GM12878 (cell line): ENCODE measurements around the gene ASCC1. TPM values are rescaled to one million over a fixed set of nuclear protein-coding genes. Genes with fewer than 3 reads are reported as not detected.

Experiments
- ATAC-seq: fragments of 200-7000 bp; cut with Tn5 transposase; 3 replicates; pipeline ENCODE4 v1.9.1; 2020; ENCODE audit warnings: mild to moderate bottlenecking, moderate library complexity
- BruUV-seq: library from RNA; stranded (reverse); fragments of 400-500 nt; replicated peaks from 2 replicates; lab custom pipeline; 2021; lab: Mats Ljungman, UMichigan
- CTCF ChIA-PET: fragments of 300-600 bp; sonication (Branson Sonifier 250); formaldehyde crosslinking; extraction: SDS; loops from one replicate; lab custom pipeline; 2021; ENCODE audit warnings: inconsistent platforms; lab: Yijun Ruan, JAX
- POLR2A ChIA-PET: fragments of 350-600 bp; formaldehyde crosslinking; extraction: SDS; loops from one replicate; lab custom pipeline; 2021; ENCODE audit warnings: inconsistent platforms; lab: Charles Lee
- RAD21 ChIA-PET: fragments of 300-600 bp; sonication (Branson Sonifier 250); formaldehyde crosslinking; loops from one replicate; lab custom pipeline; 2023; ENCODE audit warnings: antibody characterized with exemption; ENCODE audit not compliant: unreplicated experiment; lab: Charles Lee
- SMC1A ChIA-PET: fragments of 300-600 bp; sonication (Branson Sonifier 250); formaldehyde crosslinking; loops from one replicate; lab custom pipeline; 2023; ENCODE audit not compliant: unreplicated experiment, uncharacterized antibody; lab: Charles Lee
- DNase-seq: peaks from one replicate; pipeline ENCODE4 v3.0.0-alpha.2; 2011; ENCODE audit warnings: low read depth, low spot score
- FAIRE-seq: peaks from 3 replicates; lab custom pipeline; 2011; peaks lifted over from hg19 to GRCh38; lab: Jason Lieb, UNC
- H2AFZ ChIP-seq: 2 replicates; pipeline ENCODE4 v1.6.0; 2011; ENCODE audit warnings: low read depth, low read length, control low read depth; ENCODE audit not compliant: control insufficient read depth
- H3K27ac ChIP-seq: 2 replicates; pipeline ENCODE4 v1.5.1; 2011; ENCODE audit warnings: control low read depth; ENCODE audit not compliant: control insufficient read depth, insufficient read depth
- H3K27me3 ChIP-seq, 2 experiments: replicated peaks in 1 of 2; 2 replicates each; pipeline versions ENCODE4 v1.6.0 to v1.6.1; 2011; ENCODE audit warnings: low read length in 1 of 2; ENCODE audit not compliant: control insufficient read depth in 2 of 2, insufficient read depth in 2 of 2
- H3K36me3 ChIP-seq, 2 experiments: 2 replicates each; pipeline ENCODE4 v1.5.1; 2011; ENCODE audit warnings: low read length in 1 of 2; ENCODE audit not compliant: control insufficient read depth in 2 of 2, insufficient read depth in 2 of 2
- H3K4me1 ChIP-seq: 2 replicates; pipeline ENCODE4 v1.6.1; 2011; ENCODE audit warnings: mild to moderate bottlenecking, low read length, moderate library complexity, mixed read lengths; ENCODE audit not compliant: control insufficient read depth, insufficient read depth
- H3K4me2 ChIP-seq: 2 replicates; pipeline ENCODE4 v1.6.0; 2011; ENCODE audit warnings: control low read depth; ENCODE audit not compliant: control insufficient read depth, insufficient read depth
- H3K4me3 ChIP-seq: fragments of 200-600 bp; sonication (generic); 2 replicates; pipeline ENCODE4 v1.5.1; 2016
- H3K79me2 ChIP-seq: 2 replicates; pipeline ENCODE4 v1.6.0; 2011; ENCODE audit warnings: low read length; ENCODE audit not compliant: control insufficient read depth, insufficient read depth
- H3K9ac ChIP-seq: 2 replicates; pipeline ENCODE4 v1.8.0; 2011; ENCODE audit warnings: low read length, control low read depth, mixed read lengths; ENCODE audit not compliant: control insufficient read depth, insufficient read depth
- H3K9me3 ChIP-seq: replicated peaks from 3 replicates; pipeline ENCODE4 v1.5.1; 2011; ENCODE audit warnings: mild to moderate bottlenecking, low read length; ENCODE audit not compliant: control insufficient read depth, insufficient read depth
- H4K20me1 ChIP-seq: 2 replicates; pipeline ENCODE4 v1.6.0; 2011; ENCODE audit not compliant: control insufficient read depth, insufficient read depth
- BCL11A ChIP-seq: IDR thresholded peaks from 2 replicates; pipeline ENCODE4 v1.6.1; 2011; ENCODE audit warnings: low read depth, low read length
- EGR1 ChIP-seq, 2 experiments: IDR thresholded peaks; 1 replicate in 1 of 2; 2 replicates in 1 of 2; pipeline ENCODE4 v1.6.1; 2011 to 2012; ENCODE audit warnings: low read depth in 2 of 2, low read length in 2 of 2, borderline replicate concordance in 1 of 2, mild to moderate bottlenecking in 1 of 2, moderate library complexity in 1 of 2
- GATAD2B ChIP-seq: fragments of 450-650 bp; conservative IDR thresholded peaks from 2 replicates; pipeline ENCODE4 v1.6.1; 2017; ENCODE audit warnings: low read depth, mild to moderate bottlenecking, moderate library complexity
- IKZF1 ChIP-seq: fragments of 450-650 bp; conservative IDR thresholded peaks from 2 replicates; pipeline ENCODE4 v1.6.1; 2017; ENCODE audit warnings: antibody characterized with exemption, mild to moderate bottlenecking
- IKZF2 ChIP-seq, 2 experiments: fragments of 450-650 bp; IDR thresholded peaks; 2 replicates each; pipeline ENCODE4 v1.6.1; 2017; ENCODE audit warnings: mild to moderate bottlenecking in 2 of 2, moderate library complexity in 2 of 2
- NR2C2 ChIP-seq: IDR thresholded peaks from 2 replicates; pipeline ENCODE4 v1.6.1; 2011; ENCODE audit warnings: borderline replicate concordance, low read depth; ENCODE audit not compliant: control insufficient read depth, insufficient read length
- POLR2A ChIP-seq: IDR thresholded peaks from 2 replicates; pipeline ENCODE4 v1.6.1; 2011; ENCODE audit warnings: low read depth, mild to moderate bottlenecking, low read length
- RUNX3 ChIP-seq: IDR thresholded peaks from 2 replicates; pipeline ENCODE4 v1.6.1; 2012; ENCODE audit warnings: low read length, inconsistent platforms
- SREBF1 ChIP-seq: IDR thresholded peaks from 2 replicates; pipeline ENCODE4 v1.6.1; 2012; ENCODE audit warnings: mild to moderate bottlenecking, low read length
- TAF1 ChIP-seq: IDR thresholded peaks from 2 replicates; pipeline ENCODE4 v1.6.1; 2011; ENCODE audit warnings: mild to moderate bottlenecking, low read depth, low read length, borderline replicate concordance
- TCF12 ChIP-seq: IDR thresholded peaks from 2 replicates; pipeline ENCODE4 v1.6.1; 2011; ENCODE audit warnings: low read depth, mild to moderate bottlenecking, low read length
- ZNF207 ChIP-seq: fragments of 450-650 bp; IDR thresholded peaks from 2 replicates; pipeline ENCODE4 v1.6.1; 2014; ENCODE audit warnings: antibody characterized with exemption, mild to moderate bottlenecking, borderline replicate concordance
- ZNF274 ChIP-seq: IDR thresholded peaks from one replicate; pipeline ENCODE4 v1.8.0; 2011; ENCODE audit not compliant: insufficient read length, insufficient read depth
- WGBS: methylation state at CpG from one replicate; pipeline ENCODE4 v1.1.6; 2016; ENCODE audit warnings: low lambda C conversion rate; ENCODE audit not compliant: insufficient replicate concordance, insufficient coverage; ENCODE audit errors: missing lambda C conversion rate; 5-methylcytosine and 5-hydroxymethylcytosine counted together
- in situ Hi-C: fragments of 300-500 bp; cut with MboI; formaldehyde crosslinking; loops from 9 replicates; pipeline ENCODE4 v1.14.3; 2018; ENCODE audit warnings: mixed read lengths
- intact Hi-C: fragments of 100-400 bp; cut with micrococcal nuclease; formaldehyde crosslinking; loops from one replicate; pipeline ENCODE4 v1.14.2; 2022; ENCODE audit not compliant: unreplicated experiment
- polyA plus RNA-seq, 11 experiments: library from polyadenylated mRNA; depleted of rRNA in 4 of 11; unstranded in 6 of 11; stranded (reverse) in 5 of 11; fragments of >200 nt; fragmentation: Nextera tagmentation in 4 of 11; fragmentation: Illumina TruSeq in 1 of 11; extraction: Ambion mirVana in 4 of 11; extraction: Trizol in 1 of 11; gene quantifications; 1 replicate in 1 of 11; 2 replicates in 10 of 11; pipeline versions ENCODE4 v1.2.1 to v1.2.3, GENCODE V29; 2011 to 2016; ENCODE audit warnings: inconsistent platforms in 2 of 11, missing spikeins in 2 of 11, low read depth in 1 of 11
- total RNA-seq, 4 experiments: library from RNA; depleted of rRNA in 3 of 4; stranded (reverse); fragments of >200 nt in 3 of 4; fragmentation: Illumina TruSeq in 1 of 4; extraction: Trizol in 1 of 4; gene quantifications; 2 replicates each; pipeline versions ENCODE4 v1.2.1 to v1.2.3, GENCODE V29; 2013 to 2021
- TF ChIP-seq, protein P1 (sequence below): fragments of 450-650 bp; IDR thresholded peaks from 2 replicates; pipeline ENCODE4 v1.6.1; 2017; ENCODE audit warnings: mild to moderate bottlenecking, moderate library complexity

Gene ASCC1
- total and polyA plus RNA-seq, 10 of the 15 experiments (the other 5 are each of a cell fraction or from before 2014, with no cell fraction given), result 23.3 to 80.6 (median 42.8) TPM

DNA sequence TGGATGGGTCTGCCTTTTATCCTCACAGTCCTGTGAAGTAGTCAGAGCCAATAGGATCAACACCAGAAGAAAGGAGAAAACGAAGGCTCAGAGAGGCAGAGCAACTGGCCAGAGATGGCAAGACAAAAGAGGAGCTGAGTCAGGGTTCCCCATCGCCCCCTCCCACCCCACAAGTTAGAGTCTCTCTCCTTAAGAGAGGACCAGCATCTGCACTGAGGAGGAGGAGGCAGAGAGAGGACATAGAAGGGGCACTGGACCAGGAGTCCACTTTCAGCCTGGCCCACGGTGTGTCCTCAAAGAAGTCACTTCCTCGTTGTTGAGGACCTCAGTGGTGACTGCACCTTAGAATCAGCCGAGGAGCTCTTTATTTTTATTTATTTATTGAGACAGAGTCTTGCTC, 139.3 kb downstream of the ASCC1 start (continued):
- TF ChIP-seq ZNF274, result no peak
- TF ChIP-seq, protein P1, sequence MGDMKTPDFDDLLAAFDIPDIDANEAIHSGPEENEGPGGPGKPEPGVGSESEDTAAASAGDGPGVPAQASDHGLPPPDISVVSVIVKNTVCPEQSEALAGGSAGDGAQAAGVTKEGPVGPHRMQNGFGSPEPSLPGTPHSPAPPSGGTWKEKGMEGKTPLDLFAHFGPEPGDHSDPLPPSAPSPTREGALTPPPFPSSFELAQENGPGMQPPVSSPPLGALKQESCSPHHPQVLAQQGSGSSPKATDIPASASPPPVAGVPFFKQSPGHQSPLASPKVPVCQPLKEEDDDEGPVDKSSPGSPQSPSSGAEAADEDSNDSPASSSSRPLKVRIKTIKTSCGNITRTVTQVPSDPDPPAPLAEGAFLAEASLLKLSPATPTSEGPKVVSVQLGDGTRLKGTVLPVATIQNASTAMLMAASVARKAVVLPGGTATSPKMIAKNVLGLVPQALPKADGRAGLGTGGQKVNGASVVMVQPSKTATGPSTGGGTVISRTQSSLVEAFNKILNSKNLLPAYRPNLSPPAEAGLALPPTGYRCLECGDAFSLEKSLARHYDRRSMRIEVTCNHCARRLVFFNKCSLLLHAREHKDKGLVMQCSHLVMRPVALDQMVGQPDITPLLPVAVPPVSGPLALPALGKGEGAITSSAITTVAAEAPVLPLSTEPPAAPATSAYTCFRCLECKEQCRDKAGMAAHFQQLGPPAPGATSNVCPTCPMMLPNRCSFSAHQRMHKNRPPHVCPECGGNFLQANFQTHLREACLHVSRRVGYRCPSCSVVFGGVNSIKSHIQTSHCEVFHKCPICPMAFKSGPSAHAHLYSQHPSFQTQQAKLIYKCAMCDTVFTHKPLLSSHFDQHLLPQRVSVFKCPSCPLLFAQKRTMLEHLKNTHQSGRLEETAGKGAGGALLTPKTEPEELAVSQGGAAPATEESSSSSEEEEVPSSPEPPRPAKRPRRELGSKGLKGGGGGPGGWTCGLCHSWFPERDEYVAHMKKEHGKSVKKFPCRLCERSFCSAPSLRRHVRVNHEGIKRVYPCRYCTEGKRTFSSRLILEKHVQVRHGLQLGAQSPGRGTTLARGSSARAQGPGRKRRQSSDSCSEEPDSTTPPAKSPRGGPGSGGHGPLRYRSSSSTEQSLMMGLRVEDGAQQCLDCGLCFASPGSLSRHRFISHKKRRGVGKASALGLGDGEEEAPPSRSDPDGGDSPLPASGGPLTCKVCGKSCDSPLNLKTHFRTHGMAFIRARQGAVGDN, result no peak
- TF ChIP-seq SREBF1, result no peak
- no peak for TF ChIP-seq ZNF207
- no peak for TF ChIP-seq RUNX3
- TF ChIP-seq, all 136 proteins: peak for 0

DNA sequence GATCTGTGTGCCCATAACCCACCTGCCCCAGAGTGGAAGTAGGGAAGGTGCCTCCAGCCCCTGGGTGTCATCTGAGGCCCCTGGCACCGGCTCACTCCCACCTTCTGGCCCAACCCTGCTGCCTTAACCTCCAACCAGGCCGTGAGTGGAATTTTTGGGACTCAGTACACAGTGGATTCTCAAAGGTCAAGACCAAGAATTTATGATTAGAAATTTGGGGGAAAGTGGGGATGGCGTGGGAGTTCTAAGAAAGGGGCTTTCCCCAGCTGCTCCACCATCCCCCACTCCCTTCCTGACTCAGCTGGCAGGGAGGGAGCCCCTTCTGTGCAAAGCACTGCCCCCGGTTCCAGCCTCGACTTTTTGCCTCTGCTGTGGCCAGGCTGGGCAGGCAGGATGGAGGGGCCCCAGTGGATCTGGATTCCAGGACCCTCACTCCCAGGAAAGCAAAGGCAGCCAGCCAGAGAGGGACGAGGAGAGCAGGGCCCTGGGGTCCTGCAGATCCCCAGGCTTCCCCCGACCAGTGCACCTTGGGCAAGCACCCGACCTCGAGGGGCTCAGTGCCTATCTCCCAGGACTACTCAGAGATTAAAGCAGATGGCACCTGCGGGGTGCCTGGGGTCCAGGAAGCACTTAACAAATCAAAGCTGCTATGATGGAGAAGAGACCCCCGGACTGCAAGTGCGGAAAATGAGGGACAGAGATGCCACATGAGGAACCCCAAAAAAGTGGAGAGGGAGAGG, 140.5 kb downstream of the ASCC1 start:
- no TSS peak for BruUV-seq
- intact Hi-C loops (no loop called here), in situ Hi-C loops (no loop called here)
- H3K9me3 ChIP-seq, result no peaks in the 10 kb centered on the region
- peak overlapping the region; percentile 30 for H2AFZ ChIP-seq
- SMC1A ChIA-PET, result interaction anchor here (0.6 to 1.2 kb wide), 2 partner anchors 18 to 145 kb away, joined by 3 to 4 read pairs; no protein-coding TSS in a partner anchor
- no peaks in the 10 kb centered on the region for H4K20me1 ChIP-seq
- peaks cover 21% of the 10 kb centered on the region for H3K4me1 ChIP-seq
- H3K9ac ChIP-seq, result no peak overlapping the region
- no peak overlapping the region for H3K27ac ChIP-seq
- no peaks in the 10 kb centered on the region for H3K79me2 ChIP-seq
- CTCF ChIA-PET, result interaction anchor here (1.4 to 2.5 kb wide), 3 partner anchors 16 to 27 kb away, joined by 4 to 16 read pairs (median 7); no protein-coding TSS in a partner anchor
- TF ChIP-seq GATAD2B, result 0 out of 2 replicates have a peak, but pooled peaks have one; percentile 11
- no peak for TF ChIP-seq BCL11A
- no peak for TF ChIP-seq POLR2A
- TF ChIP-seq TCF12, result 0 out of 2 replicates have a peak, but pooled peaks have one; percentile 31
- TF ChIP-seq NR2C2, result no peak
- TF ChIP-seq IKZF1, result peak; percentile 22; the same call in 1 of the 2 replicates
- TF ChIP-seq TAF1, result 0 out of 2 replicates have a peak, but pooled peaks have one; percentile 14
- peak in 1 of 2 experiments; percentile 31; a peak in 1 of 4 replicates for TF ChIP-seq IKZF2 (IDR thresholded peaks at IDR 0.05)
- TF ChIP-seq EGR1 (IDR thresholded peaks at IDR 0.05; ENCODE audit: borderline replicate concordance in 1 of 2, low read depth in 2 of 2, low read length in 2 of 2), result peak in 1 of 2 experiments; percentile 41; a peak in 1 of 3 replicates
- TF ChIP-seq, all 136 proteins: peak for 6
- DNase-seq, result no peak
- POLR2A ChIA-PET, result interaction anchor here (0.6 kb wide), 1 partner anchor 178 kb away, joined by 4 read pairs; no protein-coding TSS in a partner anchor
- Histone ChIP-seq H3K27me3 (no peaks in the 10 kb centered on the region), H3K4me3 (no peak overlapping the region), H3K4me2 (peak overlapping the region; percentile 20; the same call in 1 of the 2 replicates), H3K36me3 (no peaks in the 10 kb centered on the region)
- no peak for FAIRE-seq
- RAD21 ChIA-PET, result interaction anchor here (0.9 to 1.7 kb wide), 5 partner anchors 25 to 148 kb away, joined by 3 to 8 read pairs (median 3); partner anchors contain the start of genes ANAPC16 and ASCC1
- ATAC-seq, result peak; percentile 29
- 40% methylated on average over 12 of the region's 12 CpGs for WGBS
